ENCODE results near the gene MEAK7.

Gene MEAK7

GRCh38 chr16:84503751-84504395, 586 bp downstream of the MEAK7 start:
- TF ChIP-seq CREB1 (IDR thresholded peaks at IDR 0.05; ENCODE audit: low read depth): no peak

GRCh38 chr16:84502581-84502980, 1.9 kb downstream of the MEAK7 start:
- TF ChIP-seq CREB1 (IDR thresholded peaks at IDR 0.05; ENCODE audit: low read depth) (no peak), REST (IDR thresholded peaks at IDR 0.05; ENCODE audit: low read depth) (no peak), YY1 (IDR thresholded peaks at IDR 0.05; ENCODE audit: low read depth) (no peak), EP300 (IDR thresholded peaks at IDR 0.05; ENCODE audit: borderline replicate concordance) (no peak), TEAD4 (IDR thresholded peaks at IDR 0.05) (no peak), CEBPB (IDR thresholded peaks at IDR 0.05) (no peak), RAD21 (IDR thresholded peaks at IDR 0.05; ENCODE audit: low read depth) (no peak), FOXM1 (IDR thresholded peaks at IDR 0.05; ENCODE audit: borderline replicate concordance, low read depth) (no peak), EGR1 (IDR thresholded peaks at IDR 0.05) (no peak)

- TF ChIP-seq REST (IDR thresholded peaks at IDR 0.05; ENCODE audit: low read depth) (no peak), TCF12 (IDR thresholded peaks at IDR 0.05; ENCODE audit: low read depth) (no peak), USF1 (IDR thresholded peaks at IDR 0.05) (no peak), ZBTB7A (IDR thresholded peaks at IDR 0.05; ENCODE audit: low read depth) (no peak), RAD21 (IDR thresholded peaks at IDR 0.05; ENCODE audit: low read depth) (no peak), MAX (IDR thresholded peaks at IDR 0.05) (no peak), FOXM1 (IDR thresholded peaks at IDR 0.05; ENCODE audit: borderline replicate concordance, low read depth) (no peak), NFIC (IDR thresholded peaks at IDR 0.05) (no peak), EP300 (IDR thresholded peaks at IDR 0.05; ENCODE audit: borderline replicate concordance) (no peak), CREB1 (IDR thresholded peaks at IDR 0.05; ENCODE audit: low read depth) (no peak)
These were observed 2.4 kb downstream of the MEAK7 start for GRCh38 chr16:84502075-84502474.

GRCh38 chr16:84501077-84501735, 3.3 kb downstream of the MEAK7 start:
- TF ChIP-seq NFIC (IDR thresholded peaks at IDR 0.05) (peak; percentile 16; the same call in 1 of the 2 replicates), TAF1 (IDR thresholded peaks at IDR 0.05; ENCODE audit: low read depth) (no peak), EP300 (IDR thresholded peaks at IDR 0.05; ENCODE audit: borderline replicate concordance) (peak; percentile 49; the same call in 1 of the 2 replicates), TCF12 (IDR thresholded peaks at IDR 0.05; ENCODE audit: low read depth) (peak; percentile 21; the same call in 1 of the 2 replicates), USF1 (IDR thresholded peaks at IDR 0.05) (no peak), RAD21 (IDR thresholded peaks at IDR 0.05; ENCODE audit: low read depth) (no peak), MAX (IDR thresholded peaks at IDR 0.05) (peak; percentile 49), TEAD4 (IDR thresholded peaks at IDR 0.05) (peak; percentile 63; the same call in 1 of the 2 replicates), FOXM1 (IDR thresholded peaks at IDR 0.05; ENCODE audit: borderline replicate concordance, low read depth) (0 out of 2 replicates have a peak, but pooled peaks have one; percentile 11), YY1 (IDR thresholded peaks at IDR 0.05; ENCODE audit: low read depth) (no peak), REST (IDR thresholded peaks at IDR 0.05; ENCODE audit: low read depth) (no peak), CREB1 (IDR thresholded peaks at IDR 0.05; ENCODE audit: low read depth) (no peak), CEBPB (IDR thresholded peaks at IDR 0.05) (no peak), EGR1 (IDR thresholded peaks at IDR 0.05) (no peak), ZBTB7A (IDR thresholded peaks at IDR 0.05; ENCODE audit: low read depth) (no peak)

Data from Ishikawa (cell line).